ENCODE measurements around the gene GPS1. TPM values are rescaled to one million over a fixed set of nuclear protein-coding genes. Genes with fewer than 3 reads are reported as not detected.

Gene GPS1
- total and polyA plus RNA-seq, 2 experiments from 2014 or later, result 136 to 242 TPM

- H3K27ac ChIP-seq (ENCODE audit: low read depth), result no peak overlapping the region
- Mint-ChIP-seq H3K36me3 (ENCODE audit: low read depth) (peaks cover 43% of the 10 kb centered on the region), H3K9me3 (no peaks in the 10 kb centered on the region; the same call in 1 of the 3 replicates), H3K4me3 (no peak overlapping the region), H3K27me3 (ENCODE audit: insufficient read depth, low read depth, poor library complexity) (peaks cover 29% of the 10 kb centered on the region), H3K27ac (no peak overlapping the region), H3K4me1 (peaks cover 3% of the 10 kb centered on the region)
- no peak overlapping the region for H2AFZ ChIP-seq
- H3K4me3 ChIP-seq, result no peak overlapping the region
- DNase-seq (ENCODE audit: low spot score), result no peak
- peaks cover 25% of the 10 kb centered on the region for H3F3A ChIP-seq (replicated peaks; ENCODE audit: low read depth)
- peaks cover 10% of the 10 kb centered on the region; the same call in 1 of the 2 replicates for H3K36me3 ChIP-seq (ENCODE audit: insufficient read depth)
- no peaks in the 10 kb centered on the region for H3K4me1 ChIP-seq (ENCODE audit: insufficient read depth)
- peaks cover 8% of the 10 kb centered on the region for H4K20me1 ChIP-seq (replicated peaks; ENCODE audit: insufficient read depth)
- no peaks in the 10 kb centered on the region for H3K27me3 ChIP-seq (ENCODE audit: insufficient read depth)
- ATAC-seq, result no peak
- no peak for TF ChIP-seq ZNF114 (CRISPR knock-in tag; IDR thresholded peaks at IDR 0.05)
- no peak for TF ChIP-seq CTCF (conservative IDR thresholded peaks at IDR 0.05; ENCODE audit: low read depth in 2 of 2)
- TF ChIP-seq POLR2AphosphoS5 (IDR thresholded peaks at IDR 0.05; ENCODE audit: low read depth), result no peak
- no peak for TF ChIP-seq EZH2phosphoT487 (IDR thresholded peaks at IDR 0.05; ENCODE audit: unreplicated experiment)
- TF ChIP-seq ZNF331 (CRISPR knock-in tag; IDR thresholded peaks at IDR 0.05; ENCODE audit: low read depth), result no peak
- TF ChIP-seq JUNB (IDR thresholded peaks at IDR 0.05; ENCODE audit: unreplicated experiment), result no peak
- TF ChIP-seq EZH2 (IDR thresholded peaks at IDR 0.05; ENCODE audit: low read depth, unreplicated experiment), result no peak
- no peak for TF ChIP-seq CREB1 (CRISPR knock-in tag; IDR thresholded peaks at IDR 0.05; ENCODE audit: low read depth)
- TF ChIP-seq ZNF462 (CRISPR knock-in tag; IDR thresholded peaks at IDR 0.05), result no peak
- no peak for TF ChIP-seq NANOG (IDR thresholded peaks at IDR 0.05; ENCODE audit: borderline replicate concordance)
- TF ChIP-seq ETS1 (IDR thresholded peaks at IDR 0.05), result no peak
- no peak for TF ChIP-seq REST (IDR thresholded peaks at IDR 0.05; ENCODE audit: unreplicated experiment)
- TF ChIP-seq STAT1 (IDR thresholded peaks at IDR 0.05; ENCODE audit: unreplicated experiment), result no peak
- no peak overlapping the region for H3K4me2 ChIP-seq
- no peaks in the 10 kb centered on the region for H3K9me2 ChIP-seq (ENCODE audit: insufficient read depth)
- H3K79me2 ChIP-seq (replicated peaks; ENCODE audit: insufficient read depth), result no peaks in the 10 kb centered on the region
These were observed 27.4 kb downstream of the GPS1 start for GRCh38 chr17:82079001-82079677.
